Cardiac fibroblast (primary cell): ENCODE data around the gene MAPKAPK3.

ENCODE experiments used
- DNase-seq, 2 donors: peaks; one replicate each; pipeline versions ENCODE4 v3.0.0 to v3.0.0-alpha.2; 2010; ENCODE audit warnings: low read depth in 2 of 2
- H3K4me3 ChIP-seq, 2 donors: replicated peaks in 1 of 2; 1 replicate in 1 of 2; 2 replicates in 1 of 2; pipeline ENCODE4 v1.5.1; 2011; ENCODE audit warnings: low read depth in 2 of 2, low read length in 2 of 2, mild to moderate bottlenecking in 2 of 2, moderate library complexity in 1 of 2
- TF ChIP-seq, protein P1 (sequence below): IDR thresholded peaks from one replicate; pipeline ENCODE4 v1.5.1; 2011; ENCODE audit warnings: low read depth, mild to moderate bottlenecking, low read length, inconsistent platforms

Gene MAPKAPK3

DNA sequence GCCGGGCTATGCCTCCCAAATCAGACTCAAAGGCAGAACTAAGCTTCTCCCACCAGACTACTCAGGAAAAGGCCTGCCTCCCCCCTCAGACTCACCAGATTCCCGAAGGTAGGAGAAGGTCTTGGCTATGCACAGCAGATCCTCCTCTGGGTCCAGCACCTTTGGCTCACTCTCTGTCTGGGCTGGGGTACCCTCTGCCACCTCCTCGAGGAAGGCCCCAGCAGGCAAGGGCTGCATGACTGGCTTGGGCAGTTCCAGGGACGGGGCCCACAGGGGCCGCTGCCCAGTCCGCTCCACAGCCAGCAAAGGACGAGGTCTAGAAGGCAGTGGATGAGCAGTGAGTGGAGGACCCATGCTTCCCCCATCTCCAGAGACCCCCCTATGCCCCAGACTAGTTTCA is 8.7 kb upstream of the MAPKAPK3 start:
- H3K4me3 ChIP-seq: no peak overlapping the region
- no peak for DNase-seq

DNA sequence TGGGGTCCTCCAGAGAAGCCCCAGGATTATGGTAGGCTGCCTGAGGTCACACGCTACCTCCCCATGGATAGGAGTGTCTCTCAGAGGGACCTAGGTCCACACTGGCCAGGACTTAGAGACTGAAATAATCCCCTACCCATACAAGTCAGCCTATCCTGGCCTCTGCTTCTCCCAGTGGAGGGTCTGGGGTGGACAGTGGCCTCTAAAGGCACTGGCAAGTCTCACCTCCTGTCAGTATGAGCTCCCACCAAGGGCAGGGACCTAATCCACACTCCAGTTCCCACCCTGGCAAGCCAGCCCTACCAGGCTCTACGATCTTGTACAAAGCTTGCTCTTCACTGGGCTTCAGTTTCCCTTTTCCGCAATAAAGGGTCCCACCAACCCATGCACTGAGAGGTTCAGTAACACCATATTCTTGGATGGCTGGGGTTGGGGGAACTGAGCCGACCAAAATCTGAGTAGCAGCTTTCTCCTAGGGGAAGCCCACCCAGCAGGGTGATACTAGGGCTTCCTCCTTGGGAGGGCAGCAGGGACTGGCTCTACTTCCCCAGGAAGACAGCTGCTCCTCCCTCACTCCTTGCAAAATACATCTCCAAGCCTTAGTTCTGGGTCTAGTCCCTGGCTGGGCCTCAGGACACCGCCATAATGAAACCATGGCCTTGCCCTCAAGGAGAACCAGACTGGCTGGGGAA is 7.7 kb upstream of the MAPKAPK3 start:
- no peak for DNase-seq
- TF ChIP-seq, protein P1, sequence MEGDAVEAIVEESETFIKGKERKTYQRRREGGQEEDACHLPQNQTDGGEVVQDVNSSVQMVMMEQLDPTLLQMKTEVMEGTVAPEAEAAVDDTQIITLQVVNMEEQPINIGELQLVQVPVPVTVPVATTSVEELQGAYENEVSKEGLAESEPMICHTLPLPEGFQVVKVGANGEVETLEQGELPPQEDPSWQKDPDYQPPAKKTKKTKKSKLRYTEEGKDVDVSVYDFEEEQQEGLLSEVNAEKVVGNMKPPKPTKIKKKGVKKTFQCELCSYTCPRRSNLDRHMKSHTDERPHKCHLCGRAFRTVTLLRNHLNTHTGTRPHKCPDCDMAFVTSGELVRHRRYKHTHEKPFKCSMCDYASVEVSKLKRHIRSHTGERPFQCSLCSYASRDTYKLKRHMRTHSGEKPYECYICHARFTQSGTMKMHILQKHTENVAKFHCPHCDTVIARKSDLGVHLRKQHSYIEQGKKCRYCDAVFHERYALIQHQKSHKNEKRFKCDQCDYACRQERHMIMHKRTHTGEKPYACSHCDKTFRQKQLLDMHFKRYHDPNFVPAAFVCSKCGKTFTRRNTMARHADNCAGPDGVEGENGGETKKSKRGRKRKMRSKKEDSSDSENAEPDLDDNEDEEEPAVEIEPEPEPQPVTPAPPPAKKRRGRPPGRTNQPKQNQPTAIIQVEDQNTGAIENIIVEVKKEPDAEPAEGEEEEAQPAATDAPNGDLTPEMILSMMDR: no peak
- no peak overlapping the region for H3K4me3 ChIP-seq

More for the DNA sequence above, 8.7 kb upstream of the MAPKAPK3 start:
- TF ChIP-seq, protein P1: no peak

DNA sequence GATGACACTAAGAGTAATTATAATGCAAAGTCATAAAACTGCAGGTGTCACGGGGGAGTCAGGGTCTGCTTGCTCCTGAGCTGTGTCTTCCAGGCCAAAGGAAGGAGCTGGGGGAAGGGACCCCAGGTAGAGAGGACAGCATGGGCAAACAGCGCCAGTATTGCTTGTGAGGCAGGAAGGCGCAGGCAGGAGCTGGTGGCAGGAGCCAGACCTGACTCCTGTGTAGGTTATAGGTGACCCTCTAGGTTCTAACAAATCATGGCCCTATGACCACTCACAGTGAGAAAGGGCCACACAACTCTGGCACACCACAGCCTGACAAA is 7.2 kb upstream of the MAPKAPK3 start:
- no peak for DNase-seq
- TF ChIP-seq, protein P1: no peak
- H3K4me3 ChIP-seq: no peak overlapping the region

DNA sequence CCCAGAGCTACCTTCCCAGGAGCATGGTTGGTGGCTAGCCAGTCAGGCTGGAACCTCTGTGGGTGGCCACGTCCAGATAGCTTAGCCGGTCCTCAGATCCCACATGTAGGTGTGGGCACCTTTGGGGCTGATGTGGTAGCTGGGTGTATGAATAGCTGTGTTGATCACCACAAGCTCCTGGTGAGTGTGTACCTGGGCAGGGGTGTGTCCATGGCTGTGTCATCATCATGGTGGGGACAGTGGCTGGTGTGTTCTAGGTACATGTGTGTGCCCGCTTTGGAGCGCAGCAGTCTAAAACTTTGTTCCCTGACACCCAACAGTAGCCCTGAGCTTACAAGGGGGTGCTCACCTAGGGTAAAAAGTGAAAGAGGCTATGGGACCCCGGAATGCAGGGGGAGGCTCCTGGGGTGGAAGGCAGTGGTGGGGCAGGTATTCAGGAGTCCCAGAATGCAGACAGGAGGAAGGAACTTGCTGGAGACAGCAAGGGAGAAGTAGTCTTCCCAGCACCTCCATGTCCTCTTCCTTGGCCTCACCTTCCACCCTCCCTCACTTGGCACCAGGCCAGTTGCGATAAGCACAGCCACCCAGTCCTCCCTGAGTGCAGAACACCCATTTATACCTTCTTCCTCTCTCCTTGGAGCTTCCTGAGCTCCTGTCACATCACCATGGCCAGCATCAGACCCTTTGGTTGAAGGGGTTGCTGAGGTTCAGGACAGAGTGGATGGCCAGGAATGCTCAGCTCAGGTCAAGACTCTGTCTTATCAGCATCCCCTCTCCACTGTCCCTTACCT is 6.6 kb upstream of the MAPKAPK3 start:
- DNase-seq: no peak
- TF ChIP-seq, protein P1: no peak
- peak overlapping the region; percentile 60 to 75 for H3K4me3 ChIP-seq

DNA sequence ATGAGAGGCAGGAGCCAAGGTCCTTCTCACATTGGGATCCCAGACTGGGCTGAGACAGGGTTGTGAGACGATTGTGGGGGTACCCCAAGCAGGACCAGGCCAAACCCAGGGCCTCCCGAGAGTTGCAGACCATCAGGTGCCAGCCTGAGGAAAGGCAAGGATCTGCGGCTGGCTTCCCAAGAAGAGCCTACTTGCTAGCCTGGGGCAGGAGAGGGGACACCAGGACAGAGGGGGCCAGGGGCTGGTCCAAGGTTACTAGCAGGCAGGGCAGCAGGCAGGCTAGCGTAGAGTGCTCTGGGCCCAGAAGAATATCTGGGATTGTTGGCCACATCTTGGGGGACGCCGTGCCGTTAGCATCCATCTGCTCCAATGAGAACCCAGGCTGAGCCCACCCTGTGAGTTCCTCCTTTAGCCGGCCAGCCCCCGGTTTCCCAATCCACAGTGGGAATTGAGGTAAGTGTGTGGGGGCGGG is 5.9 kb upstream of the MAPKAPK3 start:
- no peak for DNase-seq
- peak overlapping the region; percentile 60 to 75 for H3K4me3 ChIP-seq
- TF ChIP-seq, protein P1: no peak

DNA sequence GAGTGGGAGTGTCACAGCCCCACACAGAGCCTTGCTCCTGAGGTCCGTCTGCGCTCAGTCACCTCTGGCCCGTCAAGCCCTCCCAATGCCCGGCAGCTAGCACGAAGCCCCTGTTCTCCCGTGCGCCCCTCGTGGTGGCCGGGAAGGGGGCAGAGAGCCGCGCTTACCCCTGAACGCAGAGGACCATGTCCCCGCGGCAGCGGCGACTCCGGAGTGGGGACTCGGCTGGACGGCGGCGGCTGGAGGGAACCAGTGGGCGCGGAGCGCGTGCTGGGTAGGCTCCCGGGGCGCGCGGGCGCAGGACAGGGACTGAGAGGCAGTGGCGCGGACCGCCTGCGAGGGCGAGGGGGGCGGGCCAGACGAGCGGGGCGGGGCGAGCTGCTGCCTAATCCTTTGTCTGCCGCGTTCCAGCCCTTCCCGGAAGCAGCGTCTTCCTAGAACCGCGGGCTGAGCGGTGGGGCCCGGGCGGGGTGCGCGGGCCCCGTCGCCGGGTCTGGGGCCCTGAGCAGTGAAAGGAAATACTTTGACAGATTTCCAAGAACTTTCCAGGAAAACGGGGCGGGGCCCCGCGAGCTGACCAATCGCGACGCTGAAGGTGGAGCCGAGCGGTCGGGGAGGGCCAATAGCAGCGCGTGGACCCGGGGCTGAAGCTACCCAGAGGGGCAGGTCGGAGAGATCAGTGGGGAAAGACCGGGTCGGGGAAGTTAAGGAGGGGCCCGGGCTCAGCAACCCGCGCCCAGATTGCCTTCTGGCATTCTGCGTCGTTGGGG is 5.3 kb upstream of the MAPKAPK3 start, which contains the start of gene CISH:
TSS of gene CISH (minus strand) at position 311 of the 770 bp plus-strand sequence. CDS start at position 187, 124 bp downstream.
- DNase-seq: peak; percentile 92 to 99
- H3K4me3 ChIP-seq: peak within 1 kb of the TSS; percentile 60 to 75
- TF ChIP-seq, protein P1: peak; percentile 47
